K562 (cell line): Measurements from ENCODE around the gene HEATR1. TPM values are rescaled to one million over a fixed set of nuclear protein-coding genes. Genes with fewer than 3 reads are reported as not detected.

Experiments
- ETV5 ChIP-seq: sonication (generic); formaldehyde crosslinking; IDR thresholded peaks from 2 replicates; pipeline ENCODE4 v1.4.0; 2020; ENCODE audit warnings: low read depth, mild to moderate bottlenecking, missing genetic modification reagents
- GABPA ChIP-seq: fragments of 200-800 bp; sonication (Bioruptor generic); conservative IDR thresholded peaks from 2 replicates; pipeline ENCODE4 v1.6.1; 2016; ENCODE audit warnings: low read depth, missing genetic modification characterization, missing compliant biosample characterization
- GTF2E2 ChIP-seq: fragments of 200-800 bp; sonication (Bioruptor generic); IDR thresholded peaks from 2 replicates; pipeline ENCODE4 v1.6.1; 2016; ENCODE audit warnings: missing genetic modification characterization, missing compliant biosample characterization
- HDAC1 ChIP-seq, 2 experiments: fragments of 450-650 bp; IDR thresholded peaks; 2 replicates each; pipeline ENCODE4 v1.6.1; 2016 to 2017; ENCODE audit warnings: inconsistent platforms in 1 of 2, mild to moderate bottlenecking in 1 of 2, moderate library complexity in 1 of 2
- KLF6 ChIP-seq: fragments of 250-450 bp; sonication (Bioruptor Pico); IDR thresholded peaks from 2 replicates; pipeline ENCODE4 v1.4.0; 2020; ENCODE audit warnings: mild to moderate bottlenecking, moderate library complexity, borderline replicate concordance
- MAFF ChIP-seq: IDR thresholded peaks from 2 replicates; pipeline ENCODE4 v1.6.1; 2012; ENCODE audit warnings: low read length, improper control_type of control experiment
- MAZ ChIP-seq, 2 experiments: fragments of 450-650 bp in 1 of 2; sonication (generic) in 1 of 2; formaldehyde crosslinking; IDR thresholded peaks in 1 of 2; conservative IDR thresholded peaks in 1 of 2; 2 replicates each; pipeline versions ENCODE4 v1.4.0 to v1.5.0; 2020; ENCODE audit warnings: mild to moderate bottlenecking in 1 of 2, missing genetic modification reagents in 1 of 2
- MEF2D ChIP-seq: conservative IDR thresholded peaks from 2 replicates; pipeline ENCODE4 v1.6.1; 2016; ENCODE audit warnings: low read depth, missing genetic modification characterization, missing compliant biosample characterization
- RBM17 ChIP-seq: fragments of 200-400 bp; formaldehyde crosslinking; IDR thresholded peaks from 2 replicates; pipeline ENCODE4 v1.6.1; 2017; ENCODE audit warnings: low read depth, mild to moderate bottlenecking, low read length, borderline replicate concordance
- SMARCA4 ChIP-seq: fragments of 450-650 bp; IDR thresholded peaks from 2 replicates; pipeline ENCODE4 v1.6.1; 2016
- SOX6 ChIP-seq: fragments of 450-650 bp; IDR thresholded peaks from 2 replicates; pipeline ENCODE4 v1.6.1; 2014; ENCODE audit warnings: mild to moderate bottlenecking
- SREBF2 ChIP-seq: sonication (generic); formaldehyde crosslinking; IDR thresholded peaks from 2 replicates; pipeline ENCODE4 v1.4.0; 2020; ENCODE audit warnings: mild to moderate bottlenecking, missing genetic modification reagents
- TBL1XR1 ChIP-seq, 2 experiments: IDR thresholded peaks; 2 replicates each; pipeline ENCODE4 v1.6.1; 2012; ENCODE audit warnings: improper control_type of control experiment in 2 of 2, low read length in 2 of 2, mild to moderate bottlenecking in 1 of 2
- polyA plus RNA-seq, 8 experiments: library from polyadenylated mRNA; depleted of rRNA in 4 of 8; stranded (reverse) in 5 of 8; unstranded in 3 of 8; fragments of >200 nt; fragmentation: Nextera tagmentation in 2 of 8; fragmentation: Illumina TruSeq in 1 of 8; extraction: Ambion mirVana in 2 of 8; extraction: Trizol in 1 of 8; gene quantifications; 2 replicates each; pipeline versions ENCODE4 v1.2.1 to v1.2.3, GENCODE V29; 2011 to 2014; ENCODE audit warnings: inconsistent platforms in 1 of 8, missing spikeins in 1 of 8
- total RNA-seq, 7 experiments: library from RNA; depleted of rRNA in 6 of 7; stranded (reverse); fragments of >200 nt in 6 of 7; fragmentation: Illumina TruSeq in 2 of 7; extraction: Trizol in 2 of 7; gene quantifications; 2 replicates each; pipeline versions ENCODE4 v1.2.1 to v1.2.3, GENCODE V29; 2011 to 2021; ENCODE audit warnings: low replicate concordance in 1 of 7
- TF ChIP-seq, protein P1 (sequence below): IDR thresholded peaks from 2 replicates; pipeline ENCODE4 v1.6.1; 2014; ENCODE audit warnings: antibody characterized with exemption
- TF ChIP-seq, protein P2 (sequence below), 2 experiments: fragments of 450-650 bp; formaldehyde crosslinking in 1 of 2; IDR thresholded peaks; 2 replicates each; pipeline versions ENCODE4 v1.4.0 to v1.6.1; 2014 to 2020; ENCODE audit warnings: mild to moderate bottlenecking in 2 of 2, borderline replicate concordance in 1 of 2, low read depth in 1 of 2
- TF ChIP-seq, protein P3 (sequence below): sonication (generic); formaldehyde crosslinking; IDR thresholded peaks from 2 replicates; pipeline ENCODE4 v1.8.1; 2022; ENCODE audit warnings: missing genetic modification reagents

HEATR1 gene
- total and polyA plus RNA-seq, 9 of the 15 experiments (the other 6 are each of a cell fraction or from before 2014, with no cell fraction given): 28.3 to 108 (median 50.9) TPM

DNA sequence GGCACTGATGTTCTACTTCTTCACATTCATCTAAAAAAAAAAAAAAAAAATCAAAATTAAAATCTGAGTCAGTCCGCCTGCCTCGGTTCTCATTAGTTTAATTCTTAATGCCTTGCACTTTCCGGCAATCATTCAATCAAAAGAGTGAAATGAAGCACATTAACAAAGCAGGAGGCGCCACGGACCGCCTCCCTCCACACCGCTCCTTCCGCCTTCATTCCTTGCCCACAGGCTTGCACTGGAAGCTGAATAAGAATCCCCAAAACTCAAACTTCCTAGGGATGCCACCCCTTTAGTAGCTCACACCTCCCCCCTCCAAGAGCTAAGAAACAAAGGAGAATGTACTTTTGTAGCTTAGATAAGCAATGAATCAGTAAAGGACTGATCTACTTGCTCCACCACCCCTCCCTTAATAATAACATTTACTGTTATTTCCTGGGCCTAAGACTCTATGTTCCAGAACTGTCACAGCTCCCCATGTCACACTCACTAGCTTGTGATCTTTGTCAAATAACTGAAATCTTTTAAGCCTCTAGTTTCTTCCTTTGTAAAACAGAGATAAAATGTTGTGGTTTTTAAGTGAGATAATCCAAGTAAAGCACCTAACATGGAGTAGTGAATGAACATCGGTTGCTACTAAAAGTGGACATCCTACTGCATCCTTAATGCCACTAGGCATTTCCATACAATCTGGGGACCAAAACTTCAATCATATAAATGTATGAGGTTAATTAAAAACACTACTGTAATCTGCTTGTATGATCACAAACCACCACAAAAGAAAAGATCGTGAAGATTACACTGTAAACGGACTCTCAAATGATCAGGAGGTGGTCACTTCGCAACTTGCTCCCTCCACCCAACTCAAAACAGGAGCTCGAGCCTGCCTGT, 53.1 kb downstream of the HEATR1 start (continued):
- no peak for TF ChIP-seq HDAC1 (IDR thresholded peaks at IDR 0.05)
- peak; percentile 26; the same call in 1 of the 2 replicates for TF ChIP-seq SMARCA4
- TF ChIP-seq RBM17: no peak
- TF ChIP-seq, protein P1, sequence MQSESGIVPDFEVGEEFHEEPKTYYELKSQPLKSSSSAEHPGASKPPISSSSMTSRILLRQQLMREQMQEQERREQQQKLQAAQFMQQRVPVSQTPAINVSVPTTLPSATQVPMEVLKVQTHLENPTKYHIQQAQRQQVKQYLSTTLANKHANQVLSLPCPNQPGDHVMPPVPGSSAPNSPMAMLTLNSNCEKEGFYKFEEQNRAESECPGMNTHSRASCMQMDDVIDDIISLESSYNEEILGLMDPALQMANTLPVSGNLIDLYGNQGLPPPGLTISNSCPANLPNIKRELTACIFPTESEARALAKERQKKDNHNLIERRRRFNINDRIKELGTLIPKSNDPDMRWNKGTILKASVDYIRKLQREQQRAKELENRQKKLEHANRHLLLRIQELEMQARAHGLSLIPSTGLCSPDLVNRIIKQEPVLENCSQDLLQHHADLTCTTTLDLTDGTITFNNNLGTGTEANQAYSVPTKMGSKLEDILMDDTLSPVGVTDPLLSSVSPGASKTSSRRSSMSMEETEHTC: peak; percentile 30; the same call in 1 of the 2 replicates
- TF ChIP-seq, protein P2, sequence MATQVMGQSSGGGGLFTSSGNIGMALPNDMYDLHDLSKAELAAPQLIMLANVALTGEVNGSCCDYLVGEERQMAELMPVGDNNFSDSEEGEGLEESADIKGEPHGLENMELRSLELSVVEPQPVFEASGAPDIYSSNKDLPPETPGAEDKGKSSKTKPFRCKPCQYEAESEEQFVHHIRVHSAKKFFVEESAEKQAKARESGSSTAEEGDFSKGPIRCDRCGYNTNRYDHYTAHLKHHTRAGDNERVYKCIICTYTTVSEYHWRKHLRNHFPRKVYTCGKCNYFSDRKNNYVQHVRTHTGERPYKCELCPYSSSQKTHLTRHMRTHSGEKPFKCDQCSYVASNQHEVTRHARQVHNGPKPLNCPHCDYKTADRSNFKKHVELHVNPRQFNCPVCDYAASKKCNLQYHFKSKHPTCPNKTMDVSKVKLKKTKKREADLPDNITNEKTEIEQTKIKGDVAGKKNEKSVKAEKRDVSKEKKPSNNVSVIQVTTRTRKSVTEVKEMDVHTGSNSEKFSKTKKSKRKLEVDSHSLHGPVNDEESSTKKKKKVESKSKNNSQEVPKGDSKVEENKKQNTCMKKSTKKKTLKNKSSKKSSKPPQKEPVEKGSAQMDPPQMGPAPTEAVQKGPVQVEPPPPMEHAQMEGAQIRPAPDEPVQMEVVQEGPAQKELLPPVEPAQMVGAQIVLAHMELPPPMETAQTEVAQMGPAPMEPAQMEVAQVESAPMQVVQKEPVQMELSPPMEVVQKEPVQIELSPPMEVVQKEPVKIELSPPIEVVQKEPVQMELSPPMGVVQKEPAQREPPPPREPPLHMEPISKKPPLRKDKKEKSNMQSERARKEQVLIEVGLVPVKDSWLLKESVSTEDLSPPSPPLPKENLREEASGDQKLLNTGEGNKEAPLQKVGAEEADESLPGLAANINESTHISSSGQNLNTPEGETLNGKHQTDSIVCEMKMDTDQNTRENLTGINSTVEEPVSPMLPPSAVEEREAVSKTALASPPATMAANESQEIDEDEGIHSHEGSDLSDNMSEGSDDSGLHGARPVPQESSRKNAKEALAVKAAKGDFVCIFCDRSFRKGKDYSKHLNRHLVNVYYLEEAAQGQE (IDR thresholded peaks at IDR 0.05; ENCODE audit: borderline replicate concordance): no peak
- TF ChIP-seq, protein P2 (CRISPR knock-in tag; IDR thresholded peaks at IDR 0.05; ENCODE audit: low read depth): no peak
- TF ChIP-seq, protein P3, sequence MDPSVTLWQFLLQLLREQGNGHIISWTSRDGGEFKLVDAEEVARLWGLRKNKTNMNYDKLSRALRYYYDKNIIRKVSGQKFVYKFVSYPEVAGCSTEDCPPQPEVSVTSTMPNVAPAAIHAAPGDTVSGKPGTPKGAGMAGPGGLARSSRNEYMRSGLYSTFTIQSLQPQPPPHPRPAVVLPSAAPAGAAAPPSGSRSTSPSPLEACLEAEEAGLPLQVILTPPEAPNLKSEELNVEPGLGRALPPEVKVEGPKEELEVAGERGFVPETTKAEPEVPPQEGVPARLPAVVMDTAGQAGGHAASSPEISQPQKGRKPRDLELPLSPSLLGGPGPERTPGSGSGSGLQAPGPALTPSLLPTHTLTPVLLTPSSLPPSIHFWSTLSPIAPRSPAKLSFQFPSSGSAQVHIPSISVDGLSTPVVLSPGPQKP (CRISPR knock-in tag): no peak
- no peak; the same call in 1 of the 2 replicates for TF ChIP-seq KLF6
- TF ChIP-seq MAFF: no peak
- TF ChIP-seq SREBF2 (CRISPR knock-in tag): no peak
- TF ChIP-seq MEF2D (tag): peak; percentile 61; the same call in 1 of the 2 replicates
- peak; percentile 86 for TF ChIP-seq SOX6
- TF ChIP-seq ETV5 (CRISPR knock-in tag): no peak
- 0 out of 2 replicates have a peak, but pooled peaks have one; percentile 2 for TF ChIP-seq GTF2E2 (tag)
- peak in 1 of 2 experiments; percentile 32; a peak in 1 of 4 replicates for TF ChIP-seq MAZ (CRISPR knock-in tag; conservative IDR thresholded peaks at IDR 0.05 in 1 of 2, IDR thresholded peaks at IDR 0.05 in 1 of 2)
- TF ChIP-seq TBL1XR1 (IDR thresholded peaks at IDR 0.05; ENCODE audit: low read length in 2 of 2): no peak; a peak in 1 of 4 replicates
- TF ChIP-seq GABPA (tag): 0 out of 2 replicates have a peak, but pooled peaks have one; percentile 34
